HCT116 (cell line): Measurements from ENCODE around the gene CSTA. TPM values are rescaled to one million over a fixed set of nuclear protein-coding genes. Genes with fewer than 3 reads are reported as not detected.

Source experiments
- ATAC-seq: fragments of 200-7000 bp; cut with Tn5 transposase; 2 replicates; pipeline ENCODE4 v1.9.1; 2020; ENCODE audit warnings: mild to moderate bottlenecking, moderate library complexity
- BruUV-seq: library from RNA; stranded (reverse); fragments of 400-500 nt; replicated peaks from 2 replicates; lab custom pipeline; 2021; lab: Mats Ljungman, UMichigan
- CTCF ChIA-PET: fragments of 300-600 bp; sonication (Branson Sonifier 250); formaldehyde crosslinking; loops from one replicate; lab custom pipeline; 2021; ENCODE audit warnings: antibody characterized with exemption; lab: Charles Lee
- POLR2A ChIA-PET: fragments of 300-600, 350-600 bp; sonication (Branson Sonifier 250); formaldehyde crosslinking; loops from one replicate; lab custom pipeline; 2021; ENCODE audit warnings: antibody characterized with exemption; lab: Charles Lee
- RAD21 ChIA-PET, 2 experiments: fragments of 300-600 bp; sonication (Branson Sonifier 250); formaldehyde crosslinking; loops; one replicate each; lab custom pipeline; 2023; ENCODE audit warnings: low total read pairs in 2 of 2; ENCODE audit not compliant: uncharacterized antibody in 2 of 2, unreplicated experiment in 2 of 2, low non-redundant PET in 1 of 2; lab: Charles Lee
- DNase-seq: peaks from one replicate; pipeline ENCODE4 v3.0.0-alpha.2; 2010; ENCODE audit warnings: low read depth, low spot score
- H2AFZ ChIP-seq: fragments of 200-600 bp; shearing (Covaris generic), sonication (generic); 2 replicates; pipeline ENCODE4 v1.6.1; 2017; ENCODE audit warnings: low read depth, mixed run types, mixed read lengths, antibody characterized with exemption, low read length; ENCODE audit not compliant: poor library complexity, severe bottlenecking
- H3K27ac ChIP-seq: 2 replicates; pipeline ENCODE4 v1.5.1; 2012; ENCODE audit warnings: low read depth, low read length
- H3K27me3 ChIP-seq: fragments of 200-600 bp; sonication (generic); 2 replicates; pipeline ENCODE4 v1.6.1; 2016; ENCODE audit warnings: mixed run types, low read length, mixed read lengths; ENCODE audit not compliant: insufficient read depth
- H3K36me3 ChIP-seq, 2 experiments: fragments of 200-500 bp in 1 of 2; fragments of 200-600 bp in 1 of 2; sonication (Bioruptor generic) in 1 of 2; sonication (generic) in 1 of 2; 2 replicates each; pipeline versions ENCODE4 v1.5.1 to v1.6.1; 2014 to 2016; ENCODE audit warnings: low read length in 2 of 2, inconsistent platforms in 1 of 2, mixed read lengths in 1 of 2, mixed run types in 1 of 2; ENCODE audit not compliant: insufficient read depth in 2 of 2, control insufficient read depth in 1 of 2
- H3K4me1 ChIP-seq, 2 experiments: fragments of 200-600 bp in 1 of 2; sonication (generic) in 1 of 2; 2 replicates each; pipeline versions ENCODE4 v1.5.1 to v1.6.1; 2012 to 2017; ENCODE audit warnings: low read length in 2 of 2, inconsistent platforms in 1 of 2, mild to moderate bottlenecking in 1 of 2, mixed read lengths in 1 of 2, mixed run types in 1 of 2, moderate library complexity in 1 of 2; ENCODE audit not compliant: insufficient read depth in 2 of 2, control insufficient read depth in 1 of 2
- H3K4me2 ChIP-seq: fragments of 200-600 bp; sonication (generic); 2 replicates; pipeline ENCODE4 v1.6.1; 2017; ENCODE audit warnings: mixed run types, low read length, mixed read lengths
- H3K4me3 ChIP-seq, 2 experiments: fragments of 200-600 bp in 1 of 2; sonication (generic) in 1 of 2; replicated peaks in 1 of 2; 2 replicates each; pipeline ENCODE4 v1.5.1; 2011 to 2016; ENCODE audit warnings: low read length in 2 of 2, control low read depth in 1 of 2, low read depth in 1 of 2, mild to moderate bottlenecking in 1 of 2, mixed read lengths in 1 of 2, mixed run types in 1 of 2
- H3K79me2 ChIP-seq: fragments of 200-600 bp; sonication (generic); 2 replicates; pipeline ENCODE4 v1.6.1; 2017; ENCODE audit warnings: mild to moderate bottlenecking, mixed run types, low read length, moderate library complexity, mixed read lengths; ENCODE audit not compliant: insufficient read depth
- H3K9ac ChIP-seq: fragments of 200-600 bp; sonication (generic); 2 replicates; pipeline ENCODE4 v1.6.1; 2016; ENCODE audit warnings: low read length, mixed read lengths
- H3K9me2 ChIP-seq: fragments of 200-600 bp; sonication (generic), shearing (Covaris generic); 2 replicates; pipeline ENCODE4 v1.6.1; 2017; ENCODE audit warnings: mixed run types, mild to moderate bottlenecking, moderate library complexity; ENCODE audit not compliant: insufficient read depth
- H3K9me3 ChIP-seq, 2 experiments: fragments of 200-500 bp in 1 of 2; fragments of 200-600 bp in 1 of 2; sonication (Bioruptor generic) in 1 of 2; sonication (generic) in 1 of 2; 2 replicates each; pipeline ENCODE4 v1.6.1; 2014 to 2017; ENCODE audit warnings: low read length in 2 of 2, mixed read lengths in 2 of 2, inconsistent platforms in 1 of 2, low read depth in 1 of 2, mild to moderate bottlenecking in 1 of 2, mixed run types in 1 of 2, moderate library complexity in 1 of 2; ENCODE audit not compliant: control insufficient read depth in 1 of 2, insufficient read depth in 1 of 2
- H4K20me1 ChIP-seq: fragments of 200-600 bp; sonication (generic), shearing (Covaris generic); 2 replicates; pipeline ENCODE4 v1.6.1; 2017; ENCODE audit warnings: mixed run types, mild to moderate bottlenecking, moderate library complexity; ENCODE audit not compliant: insufficient read depth
- EZH2phosphoT487 ChIP-seq: fragments of 200-600 bp; IDR thresholded peaks from 2 replicates; pipeline ENCODE4 v1.6.1; 2018; ENCODE audit warnings: antibody characterized with exemption, borderline replicate concordance
- POLR2A ChIP-seq: IDR thresholded peaks from 2 replicates; pipeline ENCODE4 v1.7.0; 2011; ENCODE audit warnings: borderline replicate concordance; ENCODE audit not compliant: insufficient read depth, insufficient read length; ENCODE audit errors: extremely low read depth
- POLR2AphosphoS5 ChIP-seq: IDR thresholded peaks from 2 replicates; pipeline ENCODE4 v1.6.1; 2011; ENCODE audit warnings: mild to moderate bottlenecking, low read depth, low read length, moderate library complexity
- RAD21 ChIP-seq: IDR thresholded peaks from 2 replicates; pipeline ENCODE4 v1.6.1; 2012; ENCODE audit warnings: low read depth, mild to moderate bottlenecking
- SIN3A ChIP-seq: IDR thresholded peaks from 2 replicates; pipeline ENCODE4 v1.6.1; 2012; ENCODE audit warnings: low read depth
- SRF ChIP-seq: IDR thresholded peaks from 2 replicates; pipeline ENCODE4 v1.6.1; 2012; ENCODE audit warnings: low read depth
- TCF7L2 ChIP-seq: IDR thresholded peaks from 2 replicates; pipeline ENCODE4 v1.7.0; 2011; ENCODE audit warnings: borderline replicate concordance, inconsistent platforms; ENCODE audit not compliant: insufficient read depth, insufficient read length; ENCODE audit errors: extremely low read depth
- YY1 ChIP-seq: IDR thresholded peaks from 2 replicates; pipeline ENCODE4 v1.6.1; 2011; ENCODE audit warnings: low read length, low read depth, moderate library complexity, mild to moderate bottlenecking; ENCODE audit not compliant: insufficient replicate concordance; ENCODE audit errors: extremely low read depth
- intact Hi-C: fragments of 100-400 bp; cut with micrococcal nuclease; formaldehyde crosslinking; loops from 2 replicates; pipeline ENCODE4 v1.10.0; 2022
- total RNA-seq: library from RNA; stranded (reverse); gene quantifications from one replicate; pipeline ENCODE4 v1.2.1, GENCODE V29; 2021; ENCODE audit not compliant: unreplicated experiment
- TF ChIP-seq, protein P1 (sequence below), 3 experiments: fragments of 200-600 bp in 1 of 3; sonication (generic) in 1 of 3; IDR thresholded peaks in 2 of 3; conservative IDR thresholded peaks in 1 of 3; 2 replicates each; pipeline ENCODE4 v1.5.1; 2012 to 2017; ENCODE audit warnings: low read depth in 2 of 3, low read length in 2 of 3, antibody characterized with exemption in 1 of 3, borderline replicate concordance in 1 of 3, control low read depth in 1 of 3, mild to moderate bottlenecking in 1 of 3, mixed read lengths in 1 of 3, mixed run types in 1 of 3, moderate library complexity in 1 of 3; ENCODE audit not compliant: insufficient read depth in 1 of 3
- TF ChIP-seq, protein P2 (sequence below): IDR thresholded peaks from 2 replicates; pipeline ENCODE4 v1.6.1; 2012

CSTA gene
- total RNA-seq, 1 experiment from 2014 or later = 11.0 TPM

- no peak for TF ChIP-seq TCF7L2
- no peak for TF ChIP-seq POLR2AphosphoS5
- TF ChIP-seq RAD21 = no peak
- no peak for TF ChIP-seq YY1
- TF ChIP-seq SIN3A = no peak
- TF ChIP-seq, protein P1, sequence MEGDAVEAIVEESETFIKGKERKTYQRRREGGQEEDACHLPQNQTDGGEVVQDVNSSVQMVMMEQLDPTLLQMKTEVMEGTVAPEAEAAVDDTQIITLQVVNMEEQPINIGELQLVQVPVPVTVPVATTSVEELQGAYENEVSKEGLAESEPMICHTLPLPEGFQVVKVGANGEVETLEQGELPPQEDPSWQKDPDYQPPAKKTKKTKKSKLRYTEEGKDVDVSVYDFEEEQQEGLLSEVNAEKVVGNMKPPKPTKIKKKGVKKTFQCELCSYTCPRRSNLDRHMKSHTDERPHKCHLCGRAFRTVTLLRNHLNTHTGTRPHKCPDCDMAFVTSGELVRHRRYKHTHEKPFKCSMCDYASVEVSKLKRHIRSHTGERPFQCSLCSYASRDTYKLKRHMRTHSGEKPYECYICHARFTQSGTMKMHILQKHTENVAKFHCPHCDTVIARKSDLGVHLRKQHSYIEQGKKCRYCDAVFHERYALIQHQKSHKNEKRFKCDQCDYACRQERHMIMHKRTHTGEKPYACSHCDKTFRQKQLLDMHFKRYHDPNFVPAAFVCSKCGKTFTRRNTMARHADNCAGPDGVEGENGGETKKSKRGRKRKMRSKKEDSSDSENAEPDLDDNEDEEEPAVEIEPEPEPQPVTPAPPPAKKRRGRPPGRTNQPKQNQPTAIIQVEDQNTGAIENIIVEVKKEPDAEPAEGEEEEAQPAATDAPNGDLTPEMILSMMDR (IDR thresholded peaks at IDR 0.05 in 2 of 3, conservative IDR thresholded peaks at IDR 0.05 in 1 of 3; ENCODE audit: borderline replicate concordance in 1 of 3, insufficient read depth in 1 of 3, low read depth in 2 of 3, low read length in 2 of 3) = no peak
- TF ChIP-seq, protein P2, sequence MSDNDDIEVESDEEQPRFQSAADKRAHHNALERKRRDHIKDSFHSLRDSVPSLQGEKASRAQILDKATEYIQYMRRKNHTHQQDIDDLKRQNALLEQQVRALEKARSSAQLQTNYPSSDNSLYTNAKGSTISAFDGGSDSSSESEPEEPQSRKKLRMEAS = no peak
These were observed 43.2 kb upstream of the CSTA start (continued) for GRCh38 chr3:122281891-122282290.

DNA sequence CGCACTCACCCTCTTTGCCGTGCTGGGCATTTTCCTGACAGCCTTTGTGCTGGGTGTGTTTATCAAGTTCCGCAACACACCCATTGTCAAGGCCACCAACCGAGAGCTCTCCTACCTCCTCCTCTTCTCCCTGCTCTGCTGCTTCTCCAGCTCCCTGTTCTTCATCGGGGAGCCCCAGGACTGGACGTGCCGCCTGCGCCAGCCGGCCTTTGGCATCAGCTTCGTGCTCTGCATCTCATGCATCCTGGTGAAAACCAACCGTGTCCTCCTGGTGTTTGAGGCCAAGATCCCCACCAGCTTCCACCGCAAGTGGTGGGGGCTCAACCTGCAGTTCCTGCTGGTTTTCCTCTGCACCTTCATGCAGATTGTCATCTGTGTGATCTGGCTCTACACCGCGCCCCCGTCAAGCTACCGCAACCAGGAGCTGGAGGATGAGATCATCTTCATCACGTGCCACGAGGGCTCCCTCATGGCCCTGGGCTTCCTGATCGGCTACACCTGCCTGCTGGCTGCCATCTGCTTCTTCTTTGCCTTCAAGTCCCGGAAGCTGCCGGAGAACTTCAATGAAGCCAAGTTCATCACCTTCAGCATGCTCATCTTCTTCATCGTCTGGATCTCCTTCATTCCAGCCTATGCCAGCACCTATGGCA is 41.1 kb upstream of the CSTA start:
- no peaks in the 10 kb centered on the region for H4K20me1 ChIP-seq
- no TSS peak for BruUV-seq
- ATAC-seq (no peak), DNase-seq (no peak)
- ChIA-PET CTCF (no interaction called here), RAD21 (no interaction called here), POLR2A (no interaction called here)
- no peak overlapping the region for H3K4me2 ChIP-seq
- intact Hi-C loops = no loop called here
- H3K4me1 ChIP-seq = no peaks in the 10 kb centered on the region
- no peaks in the 10 kb centered on the region for H3K9me2 ChIP-seq
- no peaks in the 10 kb centered on the region for H3K79me2 ChIP-seq
- H3K9ac ChIP-seq = no peak overlapping the region
- H3K27ac ChIP-seq = no peak overlapping the region
- no peaks in the 10 kb centered on the region for H3K36me3 ChIP-seq
- H2AFZ ChIP-seq = no peak overlapping the region
- no peaks in the 10 kb centered on the region; the same call in 1 of the 2 replicates for H3K27me3 ChIP-seq
- TF ChIP-seq SRF (no peak), POLR2A (no peak), EZH2phosphoT487 (no peak), TCF7L2 (no peak)
- TF ChIP-seq, all 23 proteins: peak for 0
- no peaks in the 10 kb centered on the region for H3K9me3 ChIP-seq
- no peak overlapping the region for H3K4me3 ChIP-seq
